Transverse colon (tissue), 3 donors: ENCODE results near the gene ORM1.

Source experiments
- CTCF ChIP-seq, 5 experiments: fragments of 200-600 bp in 3 of 5; fragments of 450-650 bp in 2 of 5; sonication (generic) in 3 of 5; IDR thresholded peaks; 1 replicate in 2 of 5; 2 replicates in 3 of 5; pipeline ENCODE4 v1.5.1; 2016 to 2017; ENCODE audit warnings: antibody characterized with exemption in 5 of 5, inconsistent platforms in 3 of 5, mild to moderate bottlenecking in 2 of 5, moderate library complexity in 1 of 5
- POLR2A ChIP-seq: fragments of 450-650 bp; IDR thresholded peaks from one replicate; pipeline ENCODE4 v1.6.1; 2016; ENCODE audit warnings: antibody characterized with exemption, mild to moderate bottlenecking, moderate library complexity

GRCh38 chr9:114313186-114313585 is 9.7 kb upstream of the ORM1 start:
- no peak for TF ChIP-seq POLR2A
- TF ChIP-seq CTCF (IDR thresholded peaks at IDR 0.05): no peak
